ENCODE data around the gene PCDH9. TPM values are rescaled to one million over a fixed set of nuclear protein-coding genes. Genes with fewer than 3 reads are reported as not detected.

The PCDH9 gene
- total and polyA plus RNA-seq, 2 of the 13 experiments (the other 11 are each of a cell fraction or from before 2014, with no cell fraction given) = 0.09 TPM; not detected in 1

- Histone ChIP-seq H3K79me2 (ENCODE audit: insufficient read depth, low read length) (no peaks in the 10 kb centered on the region), H3K4me3 (replicated peaks in 1 of 3; ENCODE audit: insufficient read depth in 1 of 3, low read depth in 2 of 3, low read length in 3 of 3) (no peak overlapping the region), H3K27me3 (ENCODE audit: control insufficient read depth in 1 of 2, insufficient read depth in 2 of 2, low read length in 2 of 2) (no peaks in the 10 kb centered on the region), H3K9ac (ENCODE audit: insufficient read depth, low read depth, low read length) (no peak overlapping the region), H3K27ac (ENCODE audit: extremely low read length, insufficient read depth, low read length) (no peak overlapping the region), H3K9me3 (ENCODE audit: low read length) (no peaks in the 10 kb centered on the region), H2AFZ (ENCODE audit: low read length) (no peak overlapping the region), H3K36me3 (replicated peaks in 1 of 2; ENCODE audit: control insufficient read depth in 1 of 2, insufficient read depth in 2 of 2, low read length in 2 of 2) (no peaks in the 10 kb centered on the region), H3K4me1 (ENCODE audit: insufficient read depth, low read length) (no peaks in the 10 kb centered on the region), H3K4me2 (ENCODE audit: low read depth, low read length) (no peak overlapping the region), H4K20me1 (ENCODE audit: insufficient read depth, low read length) (no peaks in the 10 kb centered on the region)
- ChIA-PET CTCF (ENCODE audit: low intra/inter-chr PET ratio, low total read pairs) (no interaction called here), POLR2A (no interaction called here)
- intact Hi-C loops (cut with micrococcal nuclease; ENCODE audit: unreplicated experiment) = no loop called here
- FAIRE-seq = no peak
- in situ Hi-C loops (cut with HindIII; ENCODE audit: extremely low pct_ligation_motif_present, low pct_unique_long_range_greater_than_20kb) = no loop called here
- TF ChIP-seq PHF21A (CRISPR knock-in tag; IDR thresholded peaks at IDR 0.05) (no peak), ZIK1 (CRISPR knock-in tag; IDR thresholded peaks at IDR 0.05; ENCODE audit: borderline replicate concordance, low read depth) (no peak), ZBTB38 (CRISPR knock-in tag; IDR thresholded peaks at IDR 0.05) (no peak), CREB3 (CRISPR knock-in tag; IDR thresholded peaks at IDR 0.05) (no peak), TRAFD1 (CRISPR knock-in tag; IDR thresholded peaks at IDR 0.05; ENCODE audit: borderline replicate concordance) (no peak), ZNF598 (CRISPR knock-in tag; IDR thresholded peaks at IDR 0.05; ENCODE audit: borderline replicate concordance) (no peak), ZNF772 (CRISPR knock-in tag; IDR thresholded peaks at IDR 0.05) (no peak), ZNF746 (CRISPR knock-in tag; IDR thresholded peaks at IDR 0.05) (no peak), TSC22D2 (CRISPR knock-in tag; IDR thresholded peaks at IDR 0.05; ENCODE audit: borderline replicate concordance) (no peak), ZMYM4 (CRISPR knock-in tag; IDR thresholded peaks at IDR 0.05) (no peak), ZNF460 (CRISPR knock-in tag; IDR thresholded peaks at IDR 0.05; ENCODE audit: borderline replicate concordance) (no peak), TEAD2 (CRISPR knock-in tag; IDR thresholded peaks at IDR 0.05) (no peak), BHLHE40 (IDR thresholded peaks at IDR 0.05; ENCODE audit: low read length) (no peak), MBD4 (IDR thresholded peaks at IDR 0.05; ENCODE audit: borderline replicate concordance, low read length) (no peak), KMT2B (CRISPR knock-in tag; IDR thresholded peaks at IDR 0.05) (no peak), ZNF160 (CRISPR knock-in tag; IDR thresholded peaks at IDR 0.05) (no peak)
- no peak for ATAC-seq
- DNase-seq (ENCODE audit: low spot score) = no peak
- 2% methylated on average over 4 of the region's 4 CpGs for WGBS (ENCODE audit: low lambda C conversion rate)
- no TSS peak for BruUV-seq (replicated peaks)
These were observed 907.9 kb downstream of the PCDH9 start for GRCh38 chr13:66322193-66322740.
